GM21619 (cell line): Measurements from ENCODE around the gene SPRR2E.
"Not testable (repeated sequence)": the region's sequence is repeated elsewhere in the genome, so short reads cannot be mapped to it uniquely, and the experiment has no call there.

Experiments used
- ATAC-seq: cut with Tn5 transposase; IDR thresholded peaks from one replicate; pipeline ENCODE4 v1.9.1; 2021; ENCODE audit not compliant: unreplicated experiment

SPRR2E gene

DNA sequence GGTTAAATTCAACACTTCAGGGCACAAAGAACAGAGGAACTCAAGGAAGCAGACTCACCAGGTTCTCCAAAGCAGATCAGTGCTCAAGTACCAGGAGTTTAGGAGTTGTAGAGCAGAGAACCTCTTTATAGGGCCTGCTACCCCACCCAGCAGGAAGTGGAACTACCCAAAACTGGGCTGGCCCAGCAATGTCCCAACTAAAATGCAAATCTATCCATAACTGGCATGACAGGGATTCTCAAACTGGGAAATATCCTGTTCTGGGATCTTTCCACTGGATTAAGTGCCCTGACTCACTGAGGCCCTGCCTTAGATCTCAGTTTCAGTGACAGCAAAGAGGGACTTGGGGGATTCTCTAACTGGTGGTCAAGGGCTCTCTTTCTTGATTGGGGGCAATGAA lies at the start of gene SPRR2E:
Gene SPRR2E, minus strand, starts transcription at position 101 of the 400 bp plus-strand sequence. CDS start 775 bp downstream, outside the sequence.
- ATAC-seq: no peak

DNA sequence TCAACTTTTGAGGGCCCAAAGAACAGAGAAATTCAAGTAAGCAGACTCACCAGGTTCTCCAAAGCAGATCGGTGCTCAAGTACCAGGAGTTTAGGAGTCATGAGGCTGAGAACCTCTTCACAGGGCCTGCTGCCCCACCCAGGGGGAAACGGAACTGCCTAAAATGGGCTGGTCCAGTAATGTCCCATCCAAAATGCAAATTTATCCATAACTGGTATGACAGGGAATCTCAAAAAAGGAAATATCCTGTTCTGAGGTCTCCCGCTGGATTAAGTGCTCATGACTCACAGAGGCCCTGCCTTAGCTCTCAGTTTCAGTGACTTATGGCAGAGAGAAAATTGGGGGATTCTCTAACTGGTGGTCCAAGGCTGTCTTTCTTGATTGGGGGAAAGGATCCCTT lies 47.1 kb upstream of the SPRR2E start:
- ATAC-seq: no peak

DNA sequence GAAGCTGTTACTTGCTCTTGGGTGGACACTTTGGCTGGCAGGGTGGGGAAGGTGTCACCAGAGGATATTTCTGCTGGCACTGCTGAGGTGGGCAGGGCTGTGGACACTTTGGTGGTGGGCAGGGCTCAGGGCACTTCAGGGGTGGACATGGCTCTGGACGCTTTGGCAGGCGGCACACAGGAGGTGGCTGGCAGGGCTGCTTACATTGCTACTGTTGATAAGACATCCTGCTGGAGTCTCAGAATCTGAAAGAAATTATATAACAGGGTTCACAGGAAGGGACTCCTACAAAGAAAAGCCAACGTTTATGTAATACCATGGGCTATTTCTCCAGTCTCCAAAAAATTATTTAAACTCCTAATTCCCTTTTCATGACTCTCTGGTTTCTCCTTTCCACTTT lies 46.2 kb upstream of the SPRR2E start:
- ATAC-seq: no peak

DNA sequence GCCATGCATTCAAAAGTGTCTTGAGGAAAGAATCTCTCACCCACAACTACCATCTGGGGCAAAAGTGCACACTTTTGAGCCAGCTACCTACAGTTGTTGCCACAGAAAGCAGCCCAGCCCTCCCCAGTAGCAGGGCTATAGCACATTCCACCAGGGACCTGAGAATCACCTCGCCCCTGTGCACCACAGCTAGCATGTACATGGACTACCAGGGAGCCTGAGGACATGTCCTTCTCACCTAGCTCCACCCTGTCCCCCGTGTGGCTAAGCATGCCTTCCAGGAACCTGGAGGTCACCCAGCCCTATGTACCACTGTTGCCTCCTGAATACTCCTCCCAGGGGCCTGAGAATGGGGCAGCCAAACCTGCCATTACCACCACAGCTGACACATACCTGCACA lies 39.4 kb upstream of the SPRR2E start:
- ATAC-seq: no peak

DNA sequence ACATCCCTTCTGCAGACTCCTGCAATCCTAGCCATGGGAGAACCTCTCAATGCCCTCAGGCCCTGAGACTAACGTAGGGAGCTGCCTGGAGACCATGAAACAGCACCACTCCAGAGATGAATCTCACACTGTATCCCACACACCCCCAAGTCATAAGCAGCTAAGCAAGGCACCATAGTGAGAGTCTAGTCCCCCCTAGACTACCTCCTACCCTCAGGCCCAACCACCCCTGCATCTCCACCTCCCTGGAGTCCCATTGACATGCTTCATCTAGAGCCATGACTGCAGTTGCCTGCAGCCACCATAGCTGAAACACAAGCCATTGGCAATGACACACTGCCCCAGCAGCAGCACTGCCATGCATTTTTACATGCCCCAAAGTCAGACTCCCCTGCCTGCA lies 38.9 kb upstream of the SPRR2E start:
- ATAC-seq: no peak

DNA sequence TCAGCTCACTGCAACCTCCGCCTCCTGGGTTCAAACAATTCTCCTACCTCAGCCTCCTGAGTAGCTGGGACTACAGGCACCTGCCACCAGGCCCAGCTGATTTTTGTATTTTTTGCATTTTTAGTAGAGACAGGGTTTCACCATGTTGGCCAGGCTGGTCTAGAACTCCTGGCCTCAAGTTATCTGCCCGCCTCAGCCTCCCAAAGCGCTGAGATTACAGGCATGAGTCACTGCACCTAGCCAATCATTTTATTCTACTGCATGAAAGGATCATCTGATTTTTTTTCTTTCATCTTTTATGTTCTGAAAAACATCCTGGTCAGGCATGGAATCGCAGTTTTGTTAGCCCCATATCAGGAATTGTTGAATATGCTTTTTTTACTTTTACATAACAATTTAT lies 34.4 kb upstream of the SPRR2E start:
- ATAC-seq: not testable (repeated sequence)

DNA sequence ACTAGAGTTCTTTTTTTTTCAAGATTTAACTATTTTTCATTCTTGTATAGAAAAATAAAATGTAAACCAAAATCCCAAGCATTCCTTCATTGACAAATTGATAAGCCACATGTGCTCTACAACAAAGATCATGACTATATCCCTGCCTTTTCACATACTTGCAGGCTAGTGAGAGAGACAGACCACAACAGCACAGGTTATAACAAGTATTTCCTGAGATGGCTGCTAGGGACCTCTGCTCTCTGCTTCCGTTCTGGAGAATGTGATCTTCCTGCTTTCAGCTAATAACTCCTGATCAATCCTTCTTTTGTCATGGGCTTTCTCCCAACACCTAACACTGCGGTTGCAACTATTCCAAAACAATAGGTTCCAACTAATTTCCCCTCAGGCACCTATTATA lies 33.0 kb upstream of the SPRR2E start:
- ATAC-seq: no peak

DNA sequence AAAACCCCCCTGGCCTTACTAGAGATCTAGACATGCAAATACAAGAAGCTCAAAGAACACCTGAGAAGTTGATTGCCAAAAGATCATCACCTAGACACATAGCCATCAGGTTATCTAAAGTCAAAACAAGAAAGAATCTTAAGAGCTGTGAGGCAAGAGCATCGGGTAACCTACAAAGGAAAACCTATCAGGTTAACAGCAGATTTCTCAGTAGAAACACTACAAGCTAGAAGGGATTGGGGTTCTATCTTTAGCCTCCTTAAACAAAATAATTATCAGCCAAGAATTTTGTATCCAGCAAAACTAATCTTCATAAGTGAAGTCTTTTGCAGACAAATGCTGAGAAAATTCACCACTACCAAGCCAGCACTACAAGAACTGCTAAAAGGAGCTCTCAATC lies 31.2 kb upstream of the SPRR2E start:
- no peak for ATAC-seq

DNA sequence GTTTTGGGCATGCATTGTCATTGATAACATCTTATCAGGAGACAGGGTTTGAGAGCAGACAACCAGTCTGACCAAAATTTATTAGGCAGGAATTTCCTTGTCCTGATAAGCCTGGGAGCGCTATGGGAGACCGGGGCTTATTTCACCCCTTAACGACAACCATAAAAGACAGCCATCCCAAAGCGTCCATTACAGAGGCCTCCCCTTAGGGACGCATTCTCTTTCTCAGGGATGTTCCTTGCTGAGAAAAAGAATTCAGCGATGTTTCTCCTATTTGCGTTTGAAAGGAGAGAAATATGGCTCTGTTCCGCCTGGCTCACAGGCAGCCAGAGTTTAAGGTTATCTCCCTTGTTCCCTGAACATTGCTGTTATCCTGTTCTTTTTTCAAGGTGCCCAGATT lies 29.5 kb upstream of the SPRR2E start:
- not testable (repeated sequence) for ATAC-seq

DNA sequence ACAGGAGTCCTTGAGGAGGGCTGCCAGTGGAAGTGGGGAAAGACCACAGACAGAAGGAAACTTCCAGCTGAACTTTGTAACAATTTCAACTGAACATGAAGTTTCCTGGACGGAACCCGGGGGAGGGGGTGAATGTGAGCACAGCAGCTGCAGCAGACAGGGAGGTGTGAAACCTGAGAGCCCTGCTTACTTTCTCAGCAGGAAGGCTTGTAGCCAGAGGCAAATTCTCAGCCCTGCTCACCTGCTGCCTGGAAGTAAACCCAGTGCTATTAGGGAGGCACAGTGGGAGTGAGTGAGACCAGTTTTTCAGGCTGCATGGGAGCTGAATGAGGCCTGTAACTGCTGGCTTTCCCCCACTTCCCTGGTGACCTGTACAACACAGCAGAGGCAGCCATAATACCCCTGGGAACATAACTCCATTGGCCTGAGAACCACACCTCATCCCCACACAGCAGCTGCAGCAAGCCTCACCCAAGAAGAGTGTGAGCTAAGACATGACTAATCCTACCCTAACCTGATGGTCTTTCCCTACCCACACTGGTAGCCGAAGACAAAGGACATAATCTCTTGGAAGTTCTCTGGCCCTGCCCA lies 28.6 kb upstream of the SPRR2E start:
- ATAC-seq: no peak

DNA sequence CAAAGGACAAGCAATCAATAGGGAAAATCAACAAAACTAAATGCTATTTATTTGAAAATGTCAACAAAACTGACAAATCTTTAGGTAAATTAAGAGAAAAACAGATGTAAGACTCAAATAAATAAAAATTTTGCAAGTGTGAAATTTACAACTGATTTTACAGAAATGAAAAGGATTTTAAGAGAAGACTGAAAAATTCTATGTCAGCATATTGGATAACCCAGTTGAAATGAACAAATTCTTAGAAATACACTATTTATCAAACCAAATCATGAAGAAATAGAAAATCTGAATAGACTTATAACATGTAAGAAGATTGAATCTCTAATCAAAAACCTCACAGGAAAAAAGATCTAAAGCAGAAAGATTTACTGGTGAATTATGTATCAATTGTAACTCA lies 26.6 kb upstream of the SPRR2E start:
- ATAC-seq: no peak

DNA sequence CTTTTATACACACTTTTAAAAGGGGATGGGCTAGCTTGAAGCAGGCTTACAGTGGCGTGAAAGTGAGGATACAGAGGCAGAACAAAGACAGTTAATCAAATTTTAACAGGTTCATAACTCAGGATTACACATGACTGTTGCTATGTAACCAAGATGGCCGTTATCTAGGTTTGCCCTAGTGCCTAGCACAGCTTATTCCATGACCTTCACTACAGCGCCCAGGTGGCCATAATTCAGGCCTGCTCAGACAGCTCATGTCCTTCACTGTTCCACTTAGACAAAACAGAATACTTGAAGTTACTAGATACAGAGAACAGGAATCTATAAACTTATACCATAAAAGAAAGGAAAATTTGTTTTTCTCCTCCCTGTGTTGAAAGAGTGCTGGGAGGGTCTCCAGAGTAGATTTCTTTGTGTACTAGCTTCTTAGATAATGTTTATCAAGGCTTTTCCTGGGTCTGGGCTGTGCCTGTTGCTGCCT lies 25.2 kb upstream of the SPRR2E start:
- ATAC-seq: no peak

DNA sequence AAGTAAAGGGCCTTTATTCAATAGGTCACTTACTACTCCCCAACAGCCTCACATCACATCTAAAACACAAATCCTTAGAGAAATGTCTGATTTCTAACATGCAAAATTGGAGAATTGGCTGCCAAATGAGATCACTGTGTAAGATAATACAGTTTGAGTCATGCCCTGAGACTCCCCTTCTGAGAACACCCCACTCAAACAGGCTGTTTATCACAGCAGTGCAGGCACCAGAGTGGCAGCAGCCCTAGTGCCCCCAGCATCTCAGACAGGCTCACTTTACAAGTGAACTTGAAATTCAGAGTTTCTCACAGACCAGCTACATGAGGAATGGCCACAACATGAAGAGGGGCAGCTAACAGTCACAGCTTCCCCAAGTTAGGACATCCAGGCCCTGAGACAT lies 20.9 kb upstream of the SPRR2E start:
- ATAC-seq: not testable (repeated sequence)

DNA sequence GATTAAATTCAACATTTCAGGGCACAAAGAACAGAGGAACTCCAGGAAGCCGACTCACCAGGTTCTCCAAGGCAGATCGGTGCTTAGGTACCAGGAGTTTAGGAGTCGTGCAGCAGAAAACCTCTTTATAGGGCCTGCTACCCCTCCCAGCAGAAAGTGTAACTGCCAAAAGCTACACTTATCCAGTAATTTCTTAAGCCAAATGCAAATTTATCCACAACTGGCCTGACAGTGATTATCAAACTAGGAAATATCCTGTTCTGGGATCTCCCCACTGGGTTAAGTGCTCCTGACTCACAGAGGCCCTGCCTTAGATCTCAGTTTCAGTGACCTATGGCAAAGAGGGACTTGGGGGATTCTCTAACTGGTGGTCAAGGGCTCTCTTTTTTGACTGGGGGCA lies 19.1 kb upstream of the SPRR2E start, which contains the start of gene SPRR2F:
Gene SPRR2F, minus strand, starts transcription at position 101 of the 400 bp plus-strand sequence. CDS start 783 bp downstream, outside the sequence.
- no peak for ATAC-seq

DNA sequence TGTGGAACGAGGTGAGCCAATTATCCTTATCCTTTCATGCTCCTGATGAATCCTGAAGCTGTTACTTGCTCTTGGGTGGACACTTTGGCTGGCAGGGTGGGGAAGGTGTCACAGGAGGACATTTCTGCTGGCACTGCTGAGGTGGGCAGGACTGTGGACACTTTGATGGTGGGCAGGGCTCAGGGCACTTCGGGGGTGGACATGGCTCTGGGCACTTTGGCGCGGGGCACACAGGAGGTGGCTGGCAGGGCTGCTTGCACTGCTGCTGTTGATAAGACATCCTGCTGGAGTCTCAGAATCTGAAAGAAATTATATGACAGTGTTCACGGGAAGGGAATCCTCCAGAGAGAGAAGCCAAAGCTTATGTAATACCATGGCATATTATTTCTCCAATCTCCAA lies 18.1 kb upstream of the SPRR2E start:
- not testable (repeated sequence) for ATAC-seq

DNA sequence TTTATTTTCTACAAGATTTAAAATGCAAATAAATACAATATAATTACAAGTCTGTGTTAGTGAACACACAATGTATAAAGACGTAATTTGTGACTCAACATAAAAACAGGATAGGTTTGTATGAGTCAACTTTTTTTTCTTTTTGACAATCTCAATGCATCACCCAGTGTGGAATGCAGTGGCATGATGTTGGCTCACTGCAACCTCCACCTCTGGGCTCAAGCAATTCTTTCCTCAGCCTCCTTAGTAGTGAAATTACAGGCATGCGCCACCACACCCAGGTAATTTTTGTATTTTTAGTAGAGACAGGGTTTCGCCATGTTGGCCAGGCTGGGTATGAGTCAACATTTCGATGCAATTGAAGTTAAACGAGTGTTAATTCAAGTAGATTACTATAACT lies 5.9 kb upstream of the SPRR2E start:
- no peak for ATAC-seq

DNA sequence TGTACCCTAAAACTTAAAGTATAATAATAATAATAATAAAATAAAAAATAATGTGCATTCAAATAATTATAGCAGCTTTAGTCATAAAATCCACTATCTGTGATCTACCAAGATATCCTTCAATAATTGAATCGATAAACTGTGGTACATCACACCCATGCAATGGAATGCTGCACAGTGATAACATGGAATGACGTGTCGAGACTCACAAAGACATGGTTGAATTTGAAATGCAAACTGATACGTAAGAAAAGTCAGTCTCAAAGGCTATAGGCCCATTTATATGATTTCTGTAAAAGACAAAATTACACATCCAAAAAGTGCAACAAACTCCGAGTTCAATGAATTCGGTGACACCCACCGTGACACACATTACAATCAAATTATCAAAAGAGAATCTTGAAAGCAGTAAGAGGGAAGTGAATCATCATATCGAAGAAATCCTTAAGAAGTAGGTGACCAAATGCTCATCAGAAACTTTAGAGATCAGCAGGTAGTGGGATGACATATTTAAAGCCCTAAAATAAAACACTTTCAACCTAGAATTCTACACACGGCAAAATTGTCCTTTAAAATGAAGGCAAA lies 5.2 kb upstream of the SPRR2E start:
- ATAC-seq: no peak

DNA sequence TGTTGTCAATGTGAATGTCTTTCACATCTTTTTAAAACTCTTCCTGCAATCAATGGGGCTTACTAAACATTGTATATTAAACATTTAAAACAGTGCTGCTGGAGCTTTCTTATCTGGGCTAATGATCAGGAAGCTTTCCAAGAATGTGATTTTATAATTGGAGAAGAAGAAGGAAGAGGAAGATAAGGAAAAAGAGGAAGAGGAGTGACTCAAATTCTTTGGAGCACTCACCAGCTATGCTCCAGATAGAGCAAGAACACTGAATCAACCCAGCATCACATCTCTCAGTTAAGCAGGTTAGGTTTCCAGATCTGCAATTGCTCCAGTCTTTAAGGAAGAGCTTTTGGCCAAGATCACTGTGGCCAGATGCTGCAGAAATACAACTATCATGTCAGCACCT lies 1.4 kb upstream of the SPRR2E start:
- no peak for ATAC-seq

DNA sequence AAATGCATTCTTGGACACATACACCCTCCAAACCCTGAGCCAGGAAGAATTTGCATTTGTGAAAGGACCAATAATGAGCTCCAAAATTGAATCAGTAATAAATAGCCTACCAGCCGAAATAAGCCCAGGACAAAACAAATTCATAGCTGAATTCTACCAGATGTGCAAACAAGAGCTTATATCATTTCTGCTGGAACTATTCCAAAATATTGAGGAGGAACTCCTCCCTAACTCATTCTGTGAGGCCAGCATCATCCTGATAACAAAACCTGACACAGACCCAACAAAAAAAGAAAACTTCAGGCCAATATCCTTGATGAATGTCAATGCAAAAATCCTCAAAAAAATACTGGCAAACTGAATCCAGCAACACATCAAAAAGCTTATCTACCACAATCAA lies 6.7 kb downstream of the SPRR2E start:
- ATAC-seq: no peak

DNA sequence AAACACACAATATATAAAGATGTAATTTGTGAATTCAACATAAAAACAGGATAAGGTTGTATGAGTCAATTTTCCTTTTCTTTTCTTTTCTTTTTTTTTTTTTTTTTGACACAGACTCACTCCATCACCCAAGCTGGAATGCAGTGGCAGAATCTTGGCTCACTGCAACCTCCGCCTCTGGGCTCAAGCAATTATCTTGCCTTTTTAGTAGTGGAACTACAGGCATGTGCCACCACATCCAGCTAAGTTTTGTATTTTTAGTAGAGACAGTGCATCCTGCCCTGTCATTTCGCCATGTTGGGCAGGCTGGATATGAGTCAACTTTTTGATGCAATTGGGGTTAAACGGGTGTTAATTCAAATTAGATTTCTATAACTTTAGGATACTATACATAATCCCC lies 12.6 kb downstream of the SPRR2E start:
- ATAC-seq: no peak

DNA sequence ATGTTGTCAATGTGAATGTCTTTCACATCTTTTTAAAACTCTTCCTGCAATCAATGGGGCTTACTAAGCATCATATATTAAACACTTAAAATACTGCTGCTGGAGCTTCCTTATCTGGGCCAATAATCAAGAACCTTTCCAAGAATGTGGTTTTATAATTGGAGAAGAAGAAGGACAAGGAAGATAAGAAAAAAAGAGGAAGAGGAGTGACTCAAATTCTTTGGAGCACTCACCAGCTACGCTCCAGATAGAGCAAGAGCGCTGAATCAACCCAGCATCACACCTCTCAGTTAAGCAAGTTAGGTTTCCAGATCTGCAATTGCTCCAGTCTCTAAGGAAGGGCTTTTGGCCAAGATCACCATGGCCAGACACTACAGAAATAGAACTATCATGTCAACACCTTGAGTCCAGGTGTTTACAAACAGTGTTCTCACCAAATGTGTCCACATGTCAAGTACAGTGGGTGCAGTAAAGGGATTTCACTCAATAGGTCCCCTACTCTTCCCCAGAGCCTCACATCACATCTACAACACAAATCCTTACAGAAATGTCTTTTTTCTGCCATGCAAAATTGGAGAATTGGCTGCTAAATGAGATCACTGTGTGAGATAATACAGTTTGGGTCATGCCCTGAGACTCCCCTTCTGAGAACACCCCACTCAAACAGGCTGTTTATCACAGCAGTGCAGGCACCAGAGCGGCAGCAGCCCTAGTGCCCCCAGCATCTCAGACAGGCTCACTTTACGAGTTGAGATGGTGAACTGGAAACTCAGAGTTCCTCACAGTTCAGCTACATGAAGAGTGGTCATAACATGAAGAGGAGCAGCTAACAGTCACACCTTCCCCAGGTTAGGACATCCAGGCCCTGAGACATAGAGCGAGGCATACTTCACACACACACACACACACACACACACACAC lies 21.3 kb downstream of the SPRR2E start:
- no peak for ATAC-seq

DNA sequence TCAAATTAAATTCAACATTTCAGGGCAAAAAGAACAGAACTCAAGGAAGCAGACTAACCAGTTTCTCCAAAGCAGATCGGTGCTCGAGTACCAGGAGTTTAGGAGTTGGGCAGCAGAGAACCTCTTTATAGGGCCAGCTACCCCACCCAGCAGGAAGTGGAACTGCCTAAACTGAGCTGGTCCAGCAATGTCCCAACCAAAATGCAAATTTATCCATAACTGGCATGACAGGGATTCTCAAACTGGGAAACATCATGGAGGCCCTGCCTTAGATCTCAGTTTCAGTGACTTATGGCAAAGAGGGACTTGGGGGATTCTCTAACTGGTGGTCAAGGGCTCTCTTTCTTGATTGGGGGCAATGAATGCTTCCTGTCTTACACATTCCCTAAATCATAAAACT lies 22.8 kb downstream of the SPRR2E start, which contains the start of gene SPRR2B:
Gene SPRR2B, minus strand, starts transcription at position 101 of the 400 bp plus-strand sequence. CDS start 772 bp downstream, outside the sequence.
- ATAC-seq: no peak
